Nephron progenitor cell (in vitro differentiated cells): ENCODE data around the gene CFAP46.
"Not testable (repeated sequence)": the region's sequence is repeated elsewhere in the genome, so short reads cannot be mapped to it uniquely, and the experiment has no call there.

ENCODE experiments used
- DNase-seq: peaks from one replicate; pipeline ENCODE4 v3.0.0; 2021
- H3K27ac Mint-ChIP-seq: 2 replicates; pipeline ENCODE4 v1.8.0; 2021; ENCODE audit warnings: mild to moderate bottlenecking, moderate library complexity, mixed read lengths
- H3K27me3 Mint-ChIP-seq: 2 replicates; pipeline ENCODE4 v1.8.0; 2021; ENCODE audit warnings: mild to moderate bottlenecking, low read depth, mixed read lengths; ENCODE audit not compliant: poor library complexity
- H3K36me3 Mint-ChIP-seq: 2 replicates; pipeline ENCODE4 v1.8.0; 2021; ENCODE audit warnings: low read depth, mixed read lengths
- H3K4me1 Mint-ChIP-seq: 2 replicates; pipeline ENCODE4 v1.8.0; 2021; ENCODE audit warnings: mixed read lengths
- H3K4me3 Mint-ChIP-seq: 2 replicates; pipeline ENCODE4 v1.8.0; 2021; ENCODE audit warnings: mild to moderate bottlenecking, moderate library complexity, mixed read lengths
- H3K9me3 Mint-ChIP-seq: 2 replicates; pipeline ENCODE4 v1.8.0; 2021; ENCODE audit warnings: mild to moderate bottlenecking, moderate library complexity, mixed read lengths
- CTCF ChIP-seq: fragments of 200-600 bp; sonication (generic); IDR thresholded peaks from 2 replicates; pipeline ENCODE4 v1.5.0; 2021; ENCODE audit warnings: antibody characterized with exemption

CFAP46 gene

GRCh38 chr10:132798403-132798802 is 144.0 kb downstream of the CFAP46 start:
- Mint-ChIP-seq H3K36me3 (no peaks in the 10 kb centered on the region), H3K4me1 (peaks cover 9% of the 10 kb centered on the region), H3K9me3 (peaks cover 12% of the 10 kb centered on the region), H3K27ac (peak overlapping the region; percentile 64), H3K27me3 (peaks cover 23% of the 10 kb centered on the region), H3K4me3 (no peak overlapping the region)
- DNase-seq = no peak
- no peak for TF ChIP-seq CTCF

- not testable (repeated sequence) for H3K4me1 Mint-ChIP-seq
Observed at GRCh38 chr10:132797986-132798385, 144.4 kb downstream of the CFAP46 start.

GRCh38 chr10:132796846-132797245 is 145.5 kb downstream of the CFAP46 start:
- Mint-ChIP-seq H3K27me3 (peaks cover 31% of the 10 kb centered on the region), H3K27ac (no peak overlapping the region), H3K36me3 (no peaks in the 10 kb centered on the region), H3K4me1 (peaks cover 7% of the 10 kb centered on the region), H3K9me3 (peaks cover 8% of the 10 kb centered on the region), H3K4me3 (no peak overlapping the region)
- no peak for TF ChIP-seq CTCF
- DNase-seq = peak; percentile 2

More at GRCh38 chr10:132797986-132798385, 144.4 kb downstream of the CFAP46 start:
- H3K4me3 Mint-ChIP-seq, H3K36me3 Mint-ChIP-seq, H3K27ac Mint-ChIP-seq, DNase-seq: not testable (repeated sequence)
- Mint-ChIP-seq H3K9me3 (peaks cover 11% of the 10 kb centered on the region), H3K27me3 (peaks cover 26% of the 10 kb centered on the region)

GRCh38 chr10:132793871-132794849 is 148.2 kb downstream of the CFAP46 start:
- no peaks in the 10 kb centered on the region for H3K36me3 Mint-ChIP-seq
- H3K4me1 Mint-ChIP-seq = no peaks in the 10 kb centered on the region
- no peak overlapping the region for H3K4me3 Mint-ChIP-seq
- H3K9me3 Mint-ChIP-seq = no peaks in the 10 kb centered on the region
- no peak overlapping the region for H3K27ac Mint-ChIP-seq
- TF ChIP-seq CTCF = no peak
- peaks cover 58% of the 10 kb centered on the region for H3K27me3 Mint-ChIP-seq
- peak; percentile 61 for DNase-seq

- TF ChIP-seq CTCF = no peak
- H3K9me3 Mint-ChIP-seq = no peaks in the 10 kb centered on the region
- no peaks in the 10 kb centered on the region for H3K36me3 Mint-ChIP-seq
- no peak overlapping the region for H3K27ac Mint-ChIP-seq
- H3K27me3 Mint-ChIP-seq = peaks cover 65% of the 10 kb centered on the region
- H3K4me1 Mint-ChIP-seq = no peaks in the 10 kb centered on the region
- no peak for DNase-seq
- no peak overlapping the region for H3K4me3 Mint-ChIP-seq
Observed at GRCh38 chr10:132793213-132793612, 149.2 kb downstream of the CFAP46 start.

GRCh38 chr10:132792796-132793195 is 149.6 kb downstream of the CFAP46 start:
- no peak for TF ChIP-seq CTCF
- H3K4me3 Mint-ChIP-seq = no peak overlapping the region
- H3K27me3 Mint-ChIP-seq = peaks cover 65% of the 10 kb centered on the region
- DNase-seq = no peak
- no peaks in the 10 kb centered on the region for H3K4me1 Mint-ChIP-seq
- no peaks in the 10 kb centered on the region for H3K9me3 Mint-ChIP-seq
- H3K36me3 Mint-ChIP-seq = no peaks in the 10 kb centered on the region
- no peak overlapping the region for H3K27ac Mint-ChIP-seq

GRCh38 chr10:132792099-132792498 is 150.3 kb downstream of the CFAP46 start:
- not testable (repeated sequence) for H3K9me3 Mint-ChIP-seq, H3K27ac Mint-ChIP-seq, DNase-seq, H3K4me1 Mint-ChIP-seq, H3K36me3 Mint-ChIP-seq, H3K4me3 Mint-ChIP-seq
- H3K27me3 Mint-ChIP-seq = peaks cover 64% of the 10 kb centered on the region
